NB4 (cell line): ENCODE data around the gene PRX.

Experiments
- DNase-seq: peaks from one replicate; pipeline ENCODE4 v3.0.0; 2010; ENCODE audit warnings: low read depth
- H3K4me3 ChIP-seq: one replicate; pipeline ENCODE4 v1.5.1; 2011; ENCODE audit warnings: mild to moderate bottlenecking, low read depth, low read length, moderate library complexity
- MYC ChIP-seq: IDR thresholded peaks from 2 replicates; pipeline ENCODE4 v1.6.1; 2011; ENCODE audit warnings: low read depth, low read length
- POLR2A ChIP-seq: IDR thresholded peaks from 2 replicates; pipeline ENCODE4 v1.6.1; 2011; ENCODE audit warnings: mild to moderate bottlenecking; ENCODE audit not compliant: insufficient read length; ENCODE audit errors: extremely low read depth
- TF ChIP-seq, protein P1 (sequence below): IDR thresholded peaks from one replicate; pipeline ENCODE4 v1.5.1; 2012; ENCODE audit warnings: low read depth, low read length
- TF ChIP-seq, protein P2 (sequence below): IDR thresholded peaks from 2 replicates; pipeline ENCODE4 v1.6.1; 2011; ENCODE audit warnings: low read depth, low read length

PRX gene

DNA sequence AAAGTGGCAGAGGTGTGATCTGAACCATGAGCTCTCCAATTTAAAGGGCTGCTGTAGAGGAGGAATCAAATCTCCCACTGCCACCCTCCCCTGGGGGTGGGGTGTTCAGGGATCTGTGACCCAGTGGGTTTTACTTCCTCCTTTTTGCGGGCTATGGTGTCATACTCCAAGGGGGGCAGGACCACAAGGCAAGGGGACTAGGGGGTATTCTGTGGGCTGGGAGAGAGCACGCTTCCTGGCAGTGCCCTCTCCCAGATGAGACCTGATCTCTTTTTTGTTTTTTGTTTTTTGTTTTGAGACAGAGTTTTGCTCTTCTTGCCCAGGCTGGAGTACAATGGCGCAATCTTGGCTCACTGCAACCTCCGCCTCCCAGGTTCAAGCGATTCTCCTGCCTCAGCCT lies 54.4 kb downstream of the PRX start:
- DNase-seq: peak; percentile 83
- TF ChIP-seq MYC (no peak), POLR2A (no peak)
- TF ChIP-seq, protein P1, sequence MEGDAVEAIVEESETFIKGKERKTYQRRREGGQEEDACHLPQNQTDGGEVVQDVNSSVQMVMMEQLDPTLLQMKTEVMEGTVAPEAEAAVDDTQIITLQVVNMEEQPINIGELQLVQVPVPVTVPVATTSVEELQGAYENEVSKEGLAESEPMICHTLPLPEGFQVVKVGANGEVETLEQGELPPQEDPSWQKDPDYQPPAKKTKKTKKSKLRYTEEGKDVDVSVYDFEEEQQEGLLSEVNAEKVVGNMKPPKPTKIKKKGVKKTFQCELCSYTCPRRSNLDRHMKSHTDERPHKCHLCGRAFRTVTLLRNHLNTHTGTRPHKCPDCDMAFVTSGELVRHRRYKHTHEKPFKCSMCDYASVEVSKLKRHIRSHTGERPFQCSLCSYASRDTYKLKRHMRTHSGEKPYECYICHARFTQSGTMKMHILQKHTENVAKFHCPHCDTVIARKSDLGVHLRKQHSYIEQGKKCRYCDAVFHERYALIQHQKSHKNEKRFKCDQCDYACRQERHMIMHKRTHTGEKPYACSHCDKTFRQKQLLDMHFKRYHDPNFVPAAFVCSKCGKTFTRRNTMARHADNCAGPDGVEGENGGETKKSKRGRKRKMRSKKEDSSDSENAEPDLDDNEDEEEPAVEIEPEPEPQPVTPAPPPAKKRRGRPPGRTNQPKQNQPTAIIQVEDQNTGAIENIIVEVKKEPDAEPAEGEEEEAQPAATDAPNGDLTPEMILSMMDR: no peak
- TF ChIP-seq, protein P2, sequence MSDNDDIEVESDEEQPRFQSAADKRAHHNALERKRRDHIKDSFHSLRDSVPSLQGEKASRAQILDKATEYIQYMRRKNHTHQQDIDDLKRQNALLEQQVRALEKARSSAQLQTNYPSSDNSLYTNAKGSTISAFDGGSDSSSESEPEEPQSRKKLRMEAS: no peak
- no peak overlapping the region for H3K4me3 ChIP-seq

DNA sequence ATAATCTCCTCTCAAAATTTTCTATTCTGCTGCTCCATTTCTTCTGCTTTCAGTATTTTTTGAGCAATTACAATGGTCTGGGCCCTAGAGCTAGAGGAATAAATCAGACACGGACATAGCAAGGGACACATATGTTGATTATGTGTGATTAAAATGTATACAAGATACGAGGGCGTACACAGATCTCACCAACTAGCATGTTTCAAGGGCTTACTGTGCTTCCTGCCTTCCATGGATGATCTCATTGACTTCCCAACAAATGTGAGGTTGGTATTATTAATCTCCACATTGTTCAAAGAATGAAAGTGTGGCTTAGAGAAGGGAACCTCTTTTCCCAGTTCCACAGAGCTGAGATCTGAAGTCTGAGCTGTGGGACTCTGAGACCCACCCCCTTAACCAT lies 55.5 kb downstream of the PRX start:
- TF ChIP-seq, protein P1: no peak
- TF ChIP-seq MYC (no peak), POLR2A (no peak)
- TF ChIP-seq, protein P2: no peak
- no peak overlapping the region for H3K4me3 ChIP-seq
- no peak for DNase-seq

DNA sequence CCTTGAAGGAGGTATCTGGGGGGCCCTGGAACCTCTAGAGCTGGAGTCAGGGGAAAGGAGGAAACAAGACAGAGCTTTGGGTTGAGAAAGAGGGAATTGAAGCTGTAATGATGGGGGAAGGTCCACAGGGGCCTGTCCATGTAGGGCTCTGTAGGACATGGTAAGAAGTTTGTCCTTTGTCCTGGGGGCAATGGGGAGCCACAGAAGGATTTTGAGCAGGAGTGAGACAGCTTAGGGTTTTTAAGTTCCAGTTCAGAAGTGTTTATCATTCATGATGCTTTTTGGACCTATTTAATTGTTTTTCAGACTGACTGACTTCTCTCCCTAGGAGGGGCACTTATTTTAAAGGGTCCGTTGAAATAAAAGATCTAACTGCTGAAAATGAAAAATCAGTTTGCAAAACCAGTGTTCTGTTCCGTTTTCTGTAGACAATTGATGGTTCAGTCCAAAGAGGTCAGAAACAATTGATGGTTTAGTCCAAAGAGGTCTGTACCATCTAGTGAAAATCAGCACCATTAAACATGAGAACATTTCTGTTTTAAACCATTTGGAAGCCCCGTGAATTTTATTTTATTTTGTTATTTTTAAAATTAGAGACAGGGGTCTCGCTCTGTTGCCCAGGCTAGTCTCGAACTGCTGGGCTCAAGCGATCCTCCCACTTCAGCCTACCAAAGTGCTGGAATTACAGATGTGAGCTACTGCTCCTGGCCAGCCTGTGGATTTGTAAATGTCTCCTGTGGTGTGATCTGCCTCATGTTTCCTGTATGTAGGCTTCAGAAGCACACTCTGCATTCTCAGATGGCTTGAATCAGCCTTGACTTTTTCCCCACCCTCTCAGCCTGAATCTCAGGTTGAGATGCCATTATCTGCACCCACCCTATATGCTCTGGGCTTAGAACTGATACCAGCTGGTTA lies 56.2 kb downstream of the PRX start:
- H3K4me3 ChIP-seq: no peak overlapping the region
- DNase-seq: no peak
- TF ChIP-seq, protein P2: no peak
- TF ChIP-seq POLR2A (no peak), MYC (no peak)
- TF ChIP-seq, protein P1: no peak

DNA sequence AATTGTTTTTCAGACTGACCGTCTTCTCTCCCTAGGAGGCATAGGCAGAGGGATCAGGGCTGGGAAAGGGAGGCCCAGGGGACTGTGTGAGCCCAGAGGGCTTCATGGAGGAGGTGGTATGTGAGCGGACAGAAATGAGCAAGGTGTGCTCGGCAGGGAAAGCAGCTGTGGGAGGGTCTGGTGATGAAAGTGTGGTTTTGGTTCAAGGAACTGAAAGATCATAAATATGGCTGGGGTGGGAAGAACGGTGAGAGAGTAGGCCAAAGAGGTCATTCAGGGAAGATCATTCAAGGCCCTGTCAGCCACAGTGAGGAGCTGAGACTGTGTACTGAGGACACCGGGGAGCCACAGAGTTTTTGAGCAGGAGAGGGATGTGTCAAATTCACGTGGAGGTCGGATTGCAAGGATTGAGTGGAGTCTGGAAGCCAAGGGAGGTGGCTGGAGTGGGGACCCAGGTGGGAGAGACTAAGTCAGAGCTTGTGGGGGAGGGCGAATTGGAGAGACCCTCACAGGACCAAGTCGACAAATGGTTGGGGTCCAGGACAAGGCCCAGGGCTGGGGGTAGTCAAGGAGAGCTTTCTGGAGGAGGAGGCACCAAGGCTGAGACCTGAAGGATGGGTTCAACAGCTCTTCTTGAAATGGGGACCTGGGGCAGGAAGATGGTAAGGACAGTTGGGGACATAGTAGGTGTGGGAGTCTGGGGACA lies 57.0 kb downstream of the PRX start:
- no peak for DNase-seq
- TF ChIP-seq, protein P2: no peak
- no peak for TF ChIP-seq MYC
- TF ChIP-seq, protein P1: no peak
- H3K4me3 ChIP-seq: no peak overlapping the region

DNA sequence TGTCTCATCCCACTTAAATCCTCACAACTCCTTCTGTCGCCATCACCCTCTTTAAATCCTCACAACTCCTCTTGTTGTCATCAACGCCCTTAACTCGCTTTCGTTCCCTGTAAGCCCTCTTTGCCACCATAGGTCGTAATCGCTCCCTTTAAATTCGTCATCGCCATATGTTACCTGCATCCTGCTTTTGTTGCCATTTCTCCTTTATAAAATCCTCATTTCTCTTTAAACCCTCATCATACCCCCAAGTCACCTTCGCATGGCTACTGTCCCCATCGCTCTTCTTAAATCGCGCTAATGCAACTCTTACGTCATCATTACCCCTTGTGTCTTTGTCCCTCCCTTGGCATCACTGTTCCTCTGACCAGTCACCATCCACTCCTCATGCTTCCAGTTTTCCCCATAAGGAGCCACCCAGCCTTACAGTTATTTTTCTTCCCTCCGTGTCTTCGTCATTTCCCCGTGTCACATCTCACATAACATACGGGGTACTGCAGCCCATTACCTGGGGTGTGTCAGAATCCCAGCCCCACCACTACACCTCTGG lies 64.1 kb downstream of the PRX start:
- peak; percentile 37 for DNase-seq
- TF ChIP-seq, protein P1: no peak
- TF ChIP-seq POLR2A: no peak
- TF ChIP-seq MYC: no peak
- TF ChIP-seq, protein P2: no peak
- H3K4me3 ChIP-seq: peak overlapping the region; percentile 87
